Ecto neural progenitor cell (in vitro differentiated cells): ENCODE data around the gene DHX9.

Experiments
- DNase-seq: peaks from one replicate; pipeline ENCODE4 v3.0.0-alpha.2; 2018; ENCODE audit warnings: low spot score

The DHX9 gene

DNA sequence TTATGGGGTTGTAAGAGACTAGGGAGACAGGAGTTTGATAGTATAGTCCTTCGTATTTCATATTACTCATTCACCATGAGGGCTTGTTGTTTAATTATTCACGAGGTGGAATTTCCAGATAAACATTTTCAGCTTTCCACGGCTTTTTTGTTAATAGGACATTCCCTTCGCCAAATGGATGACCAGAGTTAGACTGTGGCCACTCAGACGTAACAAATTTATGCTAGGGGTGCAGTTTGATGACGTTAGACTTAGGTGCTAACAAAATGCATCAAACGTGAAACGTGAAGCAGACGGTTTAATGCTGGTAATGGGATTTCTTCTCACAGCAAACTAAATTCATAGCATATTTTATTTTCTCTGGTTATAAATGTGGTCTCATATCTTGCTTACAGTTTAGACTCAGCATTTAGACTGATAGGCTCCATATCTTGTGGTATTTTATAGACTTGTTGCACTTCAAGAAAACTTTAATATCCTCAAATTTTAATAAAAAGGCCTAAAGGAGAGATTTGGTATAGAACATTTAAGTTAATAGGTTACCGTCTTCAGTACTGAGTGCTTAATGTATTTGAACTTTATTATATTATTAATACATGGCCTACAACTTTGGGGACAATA is 2.3 kb downstream of the DHX9 start:
- DNase-seq = no peak

DNA sequence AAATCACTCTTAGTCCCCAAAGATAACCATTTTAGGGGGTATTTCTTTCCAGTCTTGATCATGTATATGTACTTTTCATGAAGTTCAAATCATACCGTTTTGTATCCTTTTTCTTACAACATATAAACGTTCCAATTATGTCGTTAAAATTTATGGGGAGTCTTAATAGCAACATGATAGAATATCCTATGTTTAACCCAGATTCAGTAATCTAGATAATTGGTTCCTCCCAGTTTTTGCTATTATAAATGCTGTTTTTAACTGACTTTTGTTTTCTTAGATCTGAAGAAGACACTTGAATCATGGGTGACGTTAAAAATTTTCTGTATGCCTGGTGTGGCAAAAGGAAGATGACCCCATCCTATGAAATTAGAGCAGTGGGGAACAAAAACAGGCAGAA is 3.1 kb downstream of the DHX9 start:
- DNase-seq = no peak

DNA sequence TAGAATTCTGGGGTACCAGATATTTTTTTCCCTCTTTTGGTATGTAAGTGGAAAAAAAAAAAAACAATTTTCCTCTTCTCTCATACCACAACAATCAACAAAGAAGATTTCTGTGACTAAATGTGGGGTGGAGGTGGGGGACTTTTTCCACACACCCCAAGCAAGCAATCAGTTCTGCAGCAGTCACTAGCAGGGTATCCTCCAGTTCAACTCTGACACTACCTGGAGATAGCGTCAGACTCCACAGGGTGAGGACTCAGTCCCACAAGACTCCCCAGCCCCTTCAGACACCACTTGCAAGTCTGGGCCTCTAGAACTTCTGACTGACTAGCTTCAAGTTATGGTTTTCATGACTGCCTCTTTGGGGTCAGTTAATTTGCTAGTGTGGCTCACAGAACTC is 6.2 kb downstream of the DHX9 start:
- DNase-seq = no peak

DNA sequence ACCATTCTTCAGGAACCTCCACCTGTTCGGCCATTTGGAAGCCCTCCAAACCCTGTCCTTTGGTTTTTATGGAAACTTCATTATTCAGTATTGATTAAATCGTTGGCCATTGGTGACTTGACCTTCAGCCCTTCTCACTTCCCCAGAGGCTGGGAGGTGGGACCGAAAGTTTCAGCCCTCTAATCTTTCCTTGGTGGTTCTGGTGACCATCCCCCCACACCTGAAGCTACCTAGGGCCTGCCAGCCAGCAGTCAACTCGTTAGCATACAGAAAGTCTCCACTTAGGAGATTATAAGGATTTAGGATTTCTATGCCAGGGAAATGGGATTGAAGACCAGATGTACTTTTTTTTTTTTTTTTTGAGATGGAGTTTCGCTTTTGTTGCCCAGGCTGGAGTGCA is 6.7 kb downstream of the DHX9 start:
- DNase-seq = no peak

DNA sequence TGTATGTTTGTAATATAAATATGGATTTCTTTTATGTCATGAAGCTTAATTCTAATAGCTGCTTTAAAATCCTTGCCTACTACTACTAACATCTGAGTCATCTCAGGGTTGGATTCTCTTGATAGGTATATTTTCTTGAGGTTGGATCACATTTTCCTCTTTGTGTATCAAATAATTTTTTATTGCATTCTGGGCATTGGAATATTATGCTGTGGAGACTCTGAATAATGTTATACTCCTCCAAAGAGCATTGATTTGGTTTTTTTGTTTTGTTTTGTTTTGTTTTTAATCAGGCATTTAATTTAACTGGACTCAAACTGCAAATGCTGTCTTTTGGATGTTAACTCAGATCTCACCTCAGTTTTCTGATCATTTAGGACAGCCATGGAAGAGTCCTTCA is 8.0 kb downstream of the DHX9 start:
- no peak for DNase-seq

DNA sequence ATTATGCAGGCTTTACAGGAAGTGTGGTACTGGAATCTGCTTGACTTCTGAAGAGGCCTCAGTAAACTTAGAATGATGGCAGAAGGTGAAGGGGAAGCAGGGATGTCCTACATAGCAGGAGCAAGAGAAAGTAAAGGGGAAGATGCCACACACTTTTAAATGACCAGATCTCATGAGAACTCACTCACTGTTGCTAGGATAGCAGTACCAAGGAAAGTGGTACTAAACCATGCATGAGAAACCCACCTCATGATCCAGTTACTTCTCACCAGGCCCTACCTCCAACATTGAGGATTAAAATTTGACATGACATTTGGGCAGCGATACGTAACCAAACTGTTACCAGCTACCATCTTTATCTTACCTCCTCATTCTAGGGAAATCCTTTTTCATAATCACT is 9.6 kb downstream of the DHX9 start:
- DNase-seq = no peak

DNA sequence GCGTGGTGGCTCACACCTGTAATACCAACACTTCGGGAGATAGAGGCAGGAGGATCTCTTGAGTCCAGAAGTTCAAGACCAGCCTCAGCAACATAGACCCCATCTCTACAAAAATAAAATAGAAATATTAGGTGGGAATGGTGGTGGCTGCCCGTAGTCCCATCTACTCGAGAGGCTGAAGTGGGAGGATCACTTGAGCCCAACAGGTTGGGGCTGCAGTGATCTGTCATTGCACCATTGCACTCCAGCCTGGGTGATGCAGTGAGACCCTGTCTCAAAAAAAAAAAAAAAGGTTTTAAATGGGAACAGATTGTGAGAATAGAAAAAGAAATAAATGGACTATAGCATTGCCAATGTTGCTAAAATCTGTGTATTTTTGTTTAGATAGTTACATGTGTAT is 11.2 kb downstream of the DHX9 start:
- DNase-seq = no peak

DNA sequence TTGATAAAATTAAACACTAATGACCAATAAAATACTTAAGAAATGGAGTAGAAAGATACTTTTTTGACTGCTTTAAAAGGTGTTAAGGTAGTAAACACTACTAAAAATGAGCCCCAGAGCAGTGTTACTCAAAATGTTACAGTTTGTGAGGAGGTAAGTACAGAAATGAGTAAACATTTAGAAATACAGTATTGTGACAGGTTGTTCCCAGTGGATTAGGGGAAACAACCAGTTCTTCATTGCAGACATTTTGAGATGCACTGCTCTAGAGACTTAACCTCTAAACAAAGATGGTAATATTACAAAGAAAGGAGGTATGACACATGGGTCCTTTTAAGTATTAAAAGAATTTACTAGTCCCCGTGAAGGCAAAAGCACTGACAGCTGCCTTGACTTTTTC is 12.7 kb downstream of the DHX9 start:
- DNase-seq = no peak

DNA sequence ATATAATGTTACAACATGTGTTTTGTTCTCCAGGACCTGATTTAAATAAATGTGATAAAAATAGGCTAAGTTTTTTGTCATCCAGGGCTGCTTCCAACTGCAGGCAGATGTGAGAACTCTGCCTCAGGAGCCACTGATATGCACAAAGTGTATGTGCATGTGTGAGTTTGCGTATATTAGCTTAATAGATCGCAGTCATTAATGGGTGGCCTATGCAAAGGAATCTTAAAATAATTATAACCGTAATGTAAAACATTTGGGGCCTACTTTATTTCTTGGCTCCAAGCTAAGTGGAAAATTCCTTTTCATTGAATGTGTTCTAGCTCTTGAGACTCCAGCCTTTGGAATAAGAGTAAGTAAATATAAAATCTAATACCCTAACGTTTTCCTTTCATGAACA is 16.8 kb downstream of the DHX9 start:
- DNase-seq = no peak

DNA sequence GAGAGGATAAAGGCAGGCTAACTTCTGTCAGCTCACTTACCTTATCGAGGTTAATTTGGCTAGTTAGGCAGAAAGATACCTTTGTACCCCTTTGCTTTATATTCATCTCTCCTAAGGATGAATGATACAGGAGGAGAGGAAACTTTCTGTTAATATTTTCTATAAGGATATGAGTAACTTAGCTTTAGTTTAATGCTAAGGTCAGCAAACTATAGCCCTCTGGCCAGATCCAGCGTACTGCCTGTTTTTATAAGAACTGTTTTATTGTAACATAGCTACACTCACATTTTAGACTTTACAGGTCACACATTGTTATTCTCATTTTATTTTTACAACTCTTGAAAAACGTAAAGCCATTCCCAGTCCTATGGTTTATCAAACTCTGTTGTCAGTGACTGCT is 18.1 kb downstream of the DHX9 start:
- no peak for DNase-seq

DNA sequence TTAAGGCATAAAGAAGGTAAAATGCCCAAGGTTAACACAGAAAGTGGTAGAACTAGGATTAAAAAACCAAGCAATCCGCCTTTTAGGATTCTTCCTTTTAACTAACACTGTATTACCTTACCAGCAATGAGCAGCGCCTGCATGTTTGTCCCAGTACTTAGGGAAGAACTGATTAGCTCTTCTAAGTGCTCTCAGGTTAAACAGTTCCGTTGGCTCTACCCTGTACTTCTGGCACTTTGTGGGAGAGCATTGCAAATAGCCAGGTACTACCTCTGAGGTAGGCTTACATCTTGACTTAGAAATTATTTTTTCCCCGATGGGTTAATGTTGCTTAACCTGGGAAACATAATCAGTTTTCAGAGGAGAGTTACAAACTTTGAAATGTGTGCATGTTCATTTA is 21.5 kb downstream of the DHX9 start:
- no peak for DNase-seq

DNA sequence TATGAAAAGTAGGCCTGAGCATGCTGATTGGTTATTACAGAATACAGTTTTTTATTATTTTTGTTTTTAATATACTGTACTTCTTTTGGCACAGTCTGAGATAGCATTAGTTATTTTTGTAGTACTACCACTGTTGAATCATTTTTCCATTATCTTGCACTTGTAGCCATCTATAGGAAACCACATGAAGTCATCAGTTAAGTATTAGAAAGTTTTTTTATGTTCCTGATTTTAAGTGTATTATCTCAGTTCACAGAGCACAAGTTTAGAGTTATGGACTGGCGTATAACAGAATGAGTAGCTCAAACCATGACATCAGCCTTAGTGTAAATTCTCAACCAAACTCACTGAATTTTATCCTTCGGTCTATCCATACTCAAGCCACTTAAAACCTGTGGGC is 22.8 kb downstream of the DHX9 start:
- DNase-seq = no peak

DNA sequence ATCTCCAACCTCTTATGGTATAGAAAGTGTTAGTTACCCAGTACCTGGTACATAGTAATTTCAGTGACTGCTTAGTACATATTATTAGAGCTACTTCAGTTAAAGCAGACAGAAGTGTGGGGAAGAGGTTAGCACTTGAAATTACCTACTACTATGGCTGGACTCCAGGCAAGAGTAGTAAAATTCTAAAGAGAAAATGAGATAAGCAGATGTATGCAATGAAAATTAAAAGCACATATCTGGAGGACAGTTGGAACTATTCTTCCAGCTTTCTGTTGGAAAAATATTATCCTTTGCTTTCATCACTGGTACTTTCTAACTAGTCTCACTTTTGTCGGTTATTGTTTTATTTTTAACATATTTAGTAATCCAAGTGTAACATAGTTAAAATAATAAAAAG is 23.7 kb downstream of the DHX9 start:
- DNase-seq = no peak

DNA sequence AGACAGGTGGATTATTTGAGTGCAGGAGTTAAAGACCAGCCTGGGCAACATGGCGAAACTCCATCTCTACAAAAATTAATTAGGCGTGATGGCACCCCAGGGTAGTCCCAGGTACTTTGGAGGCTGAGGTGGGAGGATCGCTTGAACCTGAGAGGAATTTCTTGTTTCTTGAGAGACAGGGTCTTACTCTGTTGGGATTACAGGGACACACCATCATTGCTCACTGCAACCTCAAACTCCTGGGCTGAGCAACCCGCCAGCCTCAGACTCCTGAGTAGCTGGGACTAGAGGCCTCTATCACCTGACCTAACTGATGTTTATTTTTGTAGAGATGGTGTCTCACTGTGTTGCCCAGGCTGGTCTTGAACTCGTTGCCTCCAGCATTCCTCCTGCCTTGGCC is 24.8 kb downstream of the DHX9 start:
- DNase-seq = no peak

DNA sequence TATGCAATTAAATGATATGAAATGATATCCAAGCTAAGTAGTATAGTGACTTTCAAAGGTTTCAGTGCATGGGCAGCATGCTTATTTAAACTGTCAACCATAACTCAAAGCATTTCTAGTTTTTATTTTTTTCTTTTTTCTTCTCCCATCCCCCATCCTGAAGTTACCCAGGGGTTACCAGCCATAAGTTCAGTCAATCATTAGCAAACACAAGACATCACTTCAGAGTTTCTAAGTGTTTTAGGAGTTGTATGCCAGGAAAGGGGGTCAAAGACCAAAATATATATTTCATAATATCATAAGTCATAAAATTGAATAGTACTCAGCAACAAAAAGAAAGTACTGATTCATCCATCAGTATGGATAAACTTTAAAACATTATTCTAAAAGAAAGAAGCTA is 28.7 kb downstream of the DHX9 start:
- DNase-seq = no peak

DNA sequence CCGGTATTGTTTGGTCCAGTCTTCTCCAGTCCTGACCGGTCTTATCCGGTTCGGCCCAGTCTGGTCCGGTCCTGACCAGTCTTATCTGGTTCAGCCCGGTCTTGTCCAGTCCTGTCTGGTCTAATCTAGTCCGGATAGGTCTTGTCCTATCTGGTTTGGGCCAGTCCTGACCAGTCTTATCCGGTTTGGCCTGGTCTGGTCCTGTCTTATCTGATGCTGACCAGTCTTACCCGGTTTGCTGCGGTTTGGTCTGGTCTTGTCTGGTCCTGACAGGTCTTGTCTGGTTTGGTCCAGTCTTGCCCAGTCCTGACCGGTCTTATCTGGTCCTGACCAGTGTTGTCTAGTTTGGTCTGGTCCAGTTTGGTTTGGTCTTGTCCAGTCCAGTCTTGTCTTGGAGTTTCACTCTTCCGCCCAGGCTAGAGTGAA is 30.1 kb downstream of the DHX9 start:
- DNase-seq = peak; percentile 72

DNA sequence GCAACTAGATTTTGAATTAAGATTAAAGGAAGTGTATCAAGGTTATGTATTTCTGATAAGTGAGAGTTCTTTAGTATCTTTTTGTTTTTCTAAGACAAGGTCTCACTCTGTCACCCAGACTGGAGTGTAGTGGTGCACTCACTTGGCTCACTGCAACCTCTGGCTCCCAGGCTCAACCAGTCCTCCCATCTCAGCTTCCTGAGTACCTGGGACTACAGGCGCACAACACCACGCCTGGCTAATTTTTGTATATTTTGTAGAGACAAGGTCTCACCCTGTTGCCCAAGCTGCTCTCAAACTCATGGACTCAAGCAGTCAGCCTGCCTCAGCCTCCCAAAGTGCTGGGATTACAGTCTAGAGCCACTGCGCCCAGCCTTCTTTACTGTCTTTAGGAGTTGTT is 33.7 kb downstream of the DHX9 start:
- no peak for DNase-seq

DNA sequence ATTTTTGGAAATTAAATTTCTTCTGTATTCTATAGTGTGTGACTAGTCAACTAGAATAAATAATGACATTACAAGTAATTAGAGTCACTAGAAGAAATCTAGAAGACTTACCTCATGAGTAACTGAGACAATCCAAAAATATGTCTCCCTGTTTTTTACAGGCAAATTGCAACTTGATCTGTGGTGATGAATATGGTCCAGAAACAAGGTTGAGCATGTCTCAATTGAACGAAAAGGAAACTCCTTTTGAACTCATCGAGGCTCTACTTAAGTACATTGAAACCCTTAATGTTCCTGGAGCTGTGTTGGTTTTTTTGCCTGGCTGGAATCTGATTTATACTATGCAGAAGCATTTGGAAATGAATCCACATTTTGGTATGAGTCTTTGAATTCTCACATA is 36.7 kb downstream of the DHX9 start:
- no peak for DNase-seq

DNA sequence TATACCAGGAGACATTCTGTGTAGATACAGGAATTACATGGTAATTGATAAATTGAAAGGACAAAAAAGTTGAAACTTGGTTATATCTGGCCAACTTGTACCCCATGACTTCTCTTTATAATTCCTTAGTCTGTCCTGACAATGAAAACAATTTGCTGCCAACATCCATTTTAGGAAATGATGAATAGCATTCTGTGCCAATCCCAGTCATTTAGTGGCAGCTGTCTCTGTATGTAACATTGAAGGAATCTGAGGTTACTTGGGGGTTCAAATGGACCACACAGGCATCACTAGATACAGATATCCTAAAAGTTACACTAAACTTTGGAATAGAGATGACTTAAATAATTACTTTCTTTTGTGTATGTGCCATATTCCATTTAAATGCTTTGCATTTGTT is 38.2 kb downstream of the DHX9 start:
- no peak for DNase-seq

DNA sequence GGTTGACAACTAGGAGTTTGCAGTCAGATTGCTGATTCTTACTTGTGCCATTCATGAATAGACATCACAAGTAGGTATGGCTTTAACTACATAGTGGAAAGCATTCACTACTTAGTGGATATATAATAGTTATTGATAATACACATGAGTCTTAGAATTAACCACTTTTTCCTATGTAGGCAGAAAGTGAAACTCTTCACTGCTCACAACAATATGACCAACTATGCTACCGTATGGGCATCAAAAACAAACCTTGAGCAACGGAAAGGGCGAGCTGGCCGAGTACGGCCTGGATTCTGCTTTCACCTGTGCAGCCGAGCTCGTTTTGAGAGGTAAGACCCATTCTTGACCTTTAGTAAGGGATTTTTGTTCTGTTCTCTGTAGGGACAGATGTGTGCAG is 38.7 kb downstream of the DHX9 start:
- no peak for DNase-seq

DNA sequence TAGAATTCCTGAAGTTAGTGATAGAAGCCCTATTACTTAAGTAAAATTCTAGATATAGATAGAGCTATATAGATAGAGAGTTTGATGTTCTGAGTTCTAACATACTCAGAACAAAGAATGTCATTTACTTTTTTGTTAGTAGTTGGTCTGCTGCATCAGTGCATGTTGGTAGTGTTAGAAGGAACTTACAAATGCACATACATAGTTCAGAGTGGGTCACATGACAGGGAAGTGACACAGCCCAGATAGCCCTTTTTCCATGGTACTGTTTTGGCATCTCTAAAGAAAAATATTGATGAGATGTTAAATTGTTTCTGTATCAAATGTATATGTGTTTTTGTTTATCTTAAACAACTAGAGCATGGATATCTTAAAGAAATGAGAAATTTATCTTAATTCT is 45.7 kb downstream of the DHX9 start:
- no peak for DNase-seq

DNA sequence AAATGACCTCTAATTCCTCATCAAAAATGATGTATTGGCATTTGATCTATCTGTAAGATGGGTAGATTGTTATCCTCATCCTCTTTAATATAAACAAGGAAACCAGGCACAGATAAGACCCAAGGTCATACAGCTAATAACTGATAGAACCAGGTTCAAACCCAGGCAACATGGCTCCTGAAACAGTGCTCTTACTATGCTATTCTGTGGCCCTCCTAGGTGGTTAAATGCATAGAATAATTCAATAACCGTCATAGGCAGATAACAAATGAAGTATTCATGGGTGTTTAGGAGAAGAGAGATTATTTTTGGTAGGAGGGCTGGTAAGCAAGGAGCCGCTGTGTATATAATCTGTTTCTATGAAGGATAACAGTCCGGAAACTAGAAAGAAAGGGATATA is 46.4 kb downstream of the DHX9 start:
- DNase-seq = no peak

DNA sequence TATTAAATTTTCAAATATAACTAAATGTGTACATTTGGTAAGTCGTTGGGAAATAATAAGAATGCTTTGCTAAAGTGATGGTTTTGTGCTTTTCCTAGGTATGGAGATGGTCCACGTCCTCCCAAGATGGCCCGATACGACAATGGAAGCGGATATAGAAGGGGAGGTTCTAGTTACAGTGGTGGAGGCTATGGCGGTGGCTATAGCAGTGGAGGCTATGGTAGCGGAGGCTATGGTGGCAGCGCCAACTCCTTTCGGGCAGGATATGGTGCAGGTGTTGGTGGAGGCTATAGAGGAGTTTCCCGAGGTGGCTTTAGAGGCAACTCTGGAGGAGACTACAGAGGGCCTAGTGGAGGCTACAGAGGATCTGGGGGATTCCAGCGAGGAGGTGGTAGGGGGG is 47.8 kb downstream of the DHX9 start:
- DNase-seq = no peak

DNA sequence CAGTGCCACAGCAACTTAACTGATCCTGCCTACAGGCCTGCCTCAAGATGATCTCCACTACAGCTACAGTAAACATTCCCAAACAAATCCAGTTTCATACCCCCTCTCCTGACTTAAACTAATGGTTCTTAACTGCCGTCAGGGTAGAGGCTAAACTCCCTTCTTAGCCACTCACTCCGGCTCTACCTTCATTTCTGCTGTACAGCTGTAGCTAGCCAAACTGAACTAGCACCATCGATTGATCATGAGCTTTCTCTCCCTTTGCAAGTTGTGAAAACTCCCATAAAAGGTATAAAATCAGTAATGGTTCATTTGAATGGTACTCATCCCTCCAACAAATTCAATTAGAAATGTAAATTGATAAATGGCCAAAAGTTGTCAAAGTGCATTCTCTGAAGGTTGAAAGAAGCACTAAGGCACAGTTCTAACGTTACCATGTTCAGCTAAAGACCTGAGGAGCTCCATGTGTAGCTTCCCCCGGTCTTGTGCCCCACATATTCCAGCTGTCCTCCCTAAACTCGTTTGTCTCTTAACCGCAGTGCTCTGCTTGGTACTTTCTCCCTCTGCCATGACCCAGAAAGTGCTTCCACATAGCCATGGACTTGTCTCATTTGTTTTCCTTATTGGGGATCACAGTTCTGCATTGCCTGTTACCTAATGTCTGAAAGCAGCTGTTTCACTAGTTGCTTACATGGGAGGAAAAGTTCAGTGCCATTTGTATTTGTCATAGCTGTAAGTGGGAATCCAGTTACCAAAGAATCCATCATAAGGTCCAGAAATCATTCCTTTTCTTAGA is 49.8 kb downstream of the DHX9 start:
- DNase-seq = no peak
